NCI-H1105 treated with DMSO at 0.1 percent for 48 hours (cell line): ENCODE measurements around the gene FADS3.
A peak's percentile ranks its signal among the peaks of the same experiment; 100 is the strongest.

Experiments used
- DNase-seq: peaks from one replicate; lab custom pipeline; 2025; lab: John Stamatoyannopoulos, UW

Gene FADS3

DNA sequence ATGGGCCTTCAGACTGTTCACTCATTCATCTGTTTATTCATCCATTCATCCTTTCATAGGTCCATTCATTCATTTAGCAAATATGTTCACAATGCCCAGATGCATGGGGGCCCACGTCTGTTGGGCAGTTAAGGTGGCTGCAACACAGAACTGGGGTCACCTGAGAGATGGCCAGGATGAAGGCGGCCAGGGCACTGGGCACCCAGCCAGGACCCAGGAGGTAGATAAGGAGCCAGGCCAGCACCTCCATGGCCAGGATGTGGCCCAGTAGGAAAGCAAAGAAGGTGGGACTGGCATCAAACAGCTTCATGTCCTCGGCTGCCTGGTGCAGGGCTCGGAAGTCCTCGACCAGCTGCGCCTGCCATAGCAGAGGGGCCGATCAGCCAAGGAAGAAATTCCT lies 12.2 kb downstream of the FADS3 start:
- no peak for DNase-seq

DNA sequence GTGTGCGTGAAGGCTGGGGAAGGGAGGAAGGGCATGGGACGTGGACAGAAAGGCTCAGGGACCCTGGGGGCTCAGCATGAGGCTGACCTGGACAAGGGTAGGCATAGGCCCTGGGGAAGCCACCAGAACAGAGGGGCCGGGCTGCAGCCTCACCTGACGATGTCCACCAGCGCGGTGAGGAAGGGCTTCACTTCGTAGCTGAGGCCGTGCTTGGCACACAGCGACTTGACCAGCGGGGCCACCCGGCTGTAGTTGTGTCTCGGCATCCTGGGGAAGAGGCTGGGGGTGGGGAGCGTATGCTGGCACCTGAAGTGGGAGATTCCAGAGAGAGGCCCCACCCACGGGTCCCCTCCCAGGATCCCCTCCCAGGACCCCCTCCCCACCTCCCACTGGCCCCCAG lies 15.6 kb downstream of the FADS3 start:
- DNase-seq = no peak

DNA sequence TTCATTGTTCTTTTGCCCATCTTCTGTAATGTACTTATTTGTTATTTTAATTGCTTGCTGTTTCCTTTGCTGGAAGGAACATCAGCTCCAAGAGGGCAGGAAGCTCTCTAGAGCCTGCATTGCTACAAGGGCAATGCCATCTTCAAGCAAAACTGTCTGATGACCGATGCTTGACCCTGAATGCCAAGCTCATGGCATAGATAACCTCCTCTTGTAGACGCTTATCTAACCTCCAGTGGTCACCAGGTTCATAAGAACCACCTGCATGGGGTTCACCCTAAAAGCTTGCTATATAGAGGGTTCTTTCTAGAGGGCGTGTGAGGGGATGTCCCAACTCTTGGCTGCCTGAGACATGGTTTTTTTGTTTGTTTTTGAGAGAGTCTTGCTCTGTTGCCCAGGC lies 16.5 kb downstream of the FADS3 start:
- DNase-seq = no peak

DNA sequence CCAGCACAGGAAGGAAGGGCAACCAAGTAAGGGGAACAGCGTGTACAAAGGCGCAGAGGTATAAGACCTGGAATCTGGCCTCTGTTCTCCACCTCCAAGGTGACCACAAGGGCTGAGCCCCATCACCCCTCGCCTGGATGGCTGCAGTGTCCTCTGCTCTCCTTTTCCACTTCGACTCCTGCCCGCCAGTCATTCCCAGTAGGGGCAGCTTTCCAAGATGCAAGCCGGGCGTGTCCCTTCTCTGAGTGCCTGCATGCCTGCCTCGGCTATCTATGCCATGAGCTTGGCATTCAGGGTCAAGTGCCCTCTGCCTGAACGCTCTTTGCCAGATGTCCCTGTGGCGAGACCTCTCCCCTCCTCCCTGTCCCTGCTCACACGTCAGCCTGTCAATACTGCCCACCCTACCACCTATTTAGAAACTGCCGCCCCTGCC lies 17.0 kb downstream of the FADS3 start:
- DNase-seq = no peak

DNA sequence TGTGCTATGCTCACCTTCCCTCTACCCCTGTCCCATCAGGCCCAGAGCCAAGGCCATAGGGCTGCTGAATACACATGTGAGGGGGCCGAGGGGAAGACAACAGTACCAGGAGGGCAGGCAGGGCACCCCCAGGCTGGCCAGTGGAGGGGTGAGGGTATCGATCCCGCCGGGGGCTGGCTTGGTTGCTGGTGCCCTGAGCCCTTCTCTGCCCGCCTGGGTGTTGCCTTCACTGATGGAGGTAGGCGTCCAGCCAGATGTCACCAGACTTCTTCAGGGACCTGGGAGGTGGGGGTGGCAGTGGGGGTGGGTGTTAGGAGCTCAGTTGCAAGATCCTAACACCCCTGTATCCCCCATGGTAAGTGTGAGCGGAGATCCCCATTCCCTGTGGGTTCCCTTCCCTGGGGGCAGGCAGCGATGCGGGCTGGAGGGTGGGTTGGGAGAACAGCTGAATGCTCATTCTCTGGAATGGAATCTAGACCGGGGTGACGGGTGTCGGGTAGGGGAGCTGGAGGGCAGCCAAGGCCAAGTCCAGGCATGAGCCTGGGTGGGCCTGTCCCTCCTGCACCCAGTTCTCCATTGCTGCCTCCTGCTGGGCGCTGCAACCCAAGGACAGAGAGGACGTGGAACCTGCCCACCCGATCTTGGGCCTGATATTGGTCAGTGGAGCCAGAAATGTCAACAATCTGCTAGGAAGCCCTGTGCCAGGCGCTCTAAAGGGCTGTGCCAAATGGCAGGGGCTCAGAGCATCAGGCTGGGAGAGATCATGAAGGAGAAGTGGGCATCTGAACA lies 17.6 kb downstream of the FADS3 start:
- no peak for DNase-seq

DNA sequence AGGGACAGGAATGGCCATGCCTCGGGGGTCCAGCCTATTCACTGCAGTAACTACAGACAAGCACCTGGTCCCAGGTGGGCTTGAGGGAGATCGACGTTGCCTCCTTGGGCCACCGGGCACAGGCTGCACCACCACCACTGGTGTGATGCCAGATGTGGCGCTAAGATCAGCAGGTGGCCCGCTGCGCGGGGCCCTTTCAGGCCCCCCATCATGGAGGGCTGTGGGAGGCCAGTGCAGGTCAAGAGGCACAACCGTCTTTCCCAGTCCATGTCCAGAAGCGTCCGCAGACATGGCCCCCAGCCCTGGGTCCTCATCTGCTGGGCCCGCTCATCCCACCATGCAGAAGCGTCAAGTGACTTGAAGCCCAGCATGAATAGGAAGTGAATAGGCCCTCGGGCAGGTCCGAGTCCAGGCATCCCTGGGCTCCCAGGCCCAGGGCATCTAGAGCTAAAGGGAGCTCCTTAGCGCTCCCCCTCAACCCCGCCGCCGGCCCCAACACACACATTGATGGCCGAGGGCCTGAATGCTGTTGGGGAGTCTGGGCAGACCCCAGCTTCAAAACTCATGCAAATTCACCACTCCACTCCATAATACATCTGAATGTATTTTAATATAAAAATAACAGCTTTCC lies 18.3 kb downstream of the FADS3 start:
- no peak for DNase-seq

DNA sequence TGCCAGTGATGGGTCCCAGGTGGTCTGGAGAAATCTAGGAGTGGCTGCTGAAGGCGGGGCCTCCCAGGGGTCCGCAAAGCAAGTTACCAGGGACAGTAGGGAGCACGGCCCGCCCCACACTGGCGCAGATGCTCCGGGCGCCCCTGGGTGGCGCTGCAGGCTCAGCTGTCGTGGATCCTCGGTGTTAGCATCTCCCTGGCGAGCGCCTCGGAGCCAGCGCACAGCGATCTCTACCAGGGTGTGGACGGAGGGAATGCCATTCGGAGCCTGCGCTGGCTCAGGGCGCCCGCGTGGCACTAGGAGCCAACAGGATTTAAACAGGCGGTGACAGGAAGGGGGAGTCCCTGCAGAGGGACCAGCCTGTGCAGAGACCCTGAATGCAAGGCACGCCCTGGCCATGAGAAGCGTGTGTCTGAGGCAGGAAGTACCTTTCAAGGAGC lies 20.2 kb downstream of the FADS3 start:
- DNase-seq = peak; percentile 75

DNA sequence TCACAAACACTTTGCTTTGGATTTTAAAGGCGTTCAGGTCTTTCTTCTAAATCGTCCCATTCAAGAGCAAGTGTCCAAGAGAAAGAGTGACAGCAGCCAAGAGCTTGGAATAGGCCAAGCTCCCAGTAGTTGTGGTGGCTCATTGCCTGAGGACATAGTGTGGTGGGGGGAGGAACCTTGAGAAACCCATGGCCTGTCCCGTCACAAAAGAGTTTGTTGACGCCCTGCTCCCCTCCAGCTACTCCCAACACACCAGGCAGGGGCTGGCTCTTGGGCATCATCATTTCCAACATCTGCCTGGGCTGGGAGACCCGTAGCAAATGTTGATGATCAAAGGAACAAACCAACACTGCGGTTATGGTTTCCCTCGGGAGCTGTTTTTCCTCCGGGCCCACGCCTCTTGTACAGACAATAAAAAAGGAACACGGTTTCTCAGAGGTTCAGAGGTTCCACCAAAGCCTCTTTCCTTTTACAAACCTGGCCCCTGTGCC lies 20.8 kb downstream of the FADS3 start:
- DNase-seq = no peak

DNA sequence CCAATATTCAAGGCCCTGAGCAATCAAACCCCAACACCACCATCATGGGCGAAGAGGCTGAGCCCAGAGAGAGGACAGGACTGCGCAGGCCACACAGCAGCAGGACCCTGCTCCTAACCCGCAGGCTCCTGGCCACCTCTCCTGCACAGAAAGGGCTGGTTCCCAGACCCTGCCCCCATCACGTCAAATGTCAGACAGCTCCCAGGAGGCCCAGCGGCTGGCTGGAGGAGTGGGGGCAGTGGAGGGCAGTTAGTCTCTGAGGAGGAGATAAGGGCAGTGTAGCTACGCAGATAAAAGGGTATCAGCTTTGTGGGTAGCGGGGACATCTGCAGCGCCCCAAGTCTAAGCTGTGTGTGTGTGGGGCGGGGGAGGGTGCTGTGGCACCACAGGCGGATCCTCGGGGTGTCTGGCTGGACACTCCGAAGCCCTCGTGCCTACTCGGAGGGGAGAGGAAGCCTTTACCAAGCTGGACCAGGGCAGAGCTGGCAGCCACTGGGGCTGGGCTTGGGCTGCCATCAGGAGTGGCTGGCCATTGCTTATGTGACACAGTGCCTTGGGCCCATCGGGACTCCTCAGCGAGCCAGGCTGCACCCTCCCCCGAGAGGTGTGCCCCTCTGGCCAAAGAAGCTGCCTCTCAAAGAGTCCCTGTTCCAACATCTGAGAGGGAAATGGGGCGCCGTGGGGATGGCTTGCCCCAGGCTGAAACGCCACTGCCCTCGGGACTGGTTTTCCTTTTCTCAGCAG lies 21.5 kb downstream of the FADS3 start:
- no peak for DNase-seq

DNA sequence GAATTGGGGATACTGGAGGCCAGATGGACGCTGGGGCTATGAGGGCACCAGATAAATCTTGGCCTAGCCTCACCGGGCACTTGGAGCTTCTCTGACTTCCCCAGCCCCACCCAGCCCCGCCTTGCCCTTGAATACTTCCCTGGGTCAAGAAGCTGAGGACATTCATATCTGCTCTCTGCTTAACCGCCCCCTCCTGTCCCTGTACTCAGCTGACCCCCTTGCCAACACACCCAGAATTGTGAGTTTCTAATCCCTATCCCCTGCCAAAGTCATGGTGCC lies 22.0 kb downstream of the FADS3 start:
- no peak for DNase-seq

DNA sequence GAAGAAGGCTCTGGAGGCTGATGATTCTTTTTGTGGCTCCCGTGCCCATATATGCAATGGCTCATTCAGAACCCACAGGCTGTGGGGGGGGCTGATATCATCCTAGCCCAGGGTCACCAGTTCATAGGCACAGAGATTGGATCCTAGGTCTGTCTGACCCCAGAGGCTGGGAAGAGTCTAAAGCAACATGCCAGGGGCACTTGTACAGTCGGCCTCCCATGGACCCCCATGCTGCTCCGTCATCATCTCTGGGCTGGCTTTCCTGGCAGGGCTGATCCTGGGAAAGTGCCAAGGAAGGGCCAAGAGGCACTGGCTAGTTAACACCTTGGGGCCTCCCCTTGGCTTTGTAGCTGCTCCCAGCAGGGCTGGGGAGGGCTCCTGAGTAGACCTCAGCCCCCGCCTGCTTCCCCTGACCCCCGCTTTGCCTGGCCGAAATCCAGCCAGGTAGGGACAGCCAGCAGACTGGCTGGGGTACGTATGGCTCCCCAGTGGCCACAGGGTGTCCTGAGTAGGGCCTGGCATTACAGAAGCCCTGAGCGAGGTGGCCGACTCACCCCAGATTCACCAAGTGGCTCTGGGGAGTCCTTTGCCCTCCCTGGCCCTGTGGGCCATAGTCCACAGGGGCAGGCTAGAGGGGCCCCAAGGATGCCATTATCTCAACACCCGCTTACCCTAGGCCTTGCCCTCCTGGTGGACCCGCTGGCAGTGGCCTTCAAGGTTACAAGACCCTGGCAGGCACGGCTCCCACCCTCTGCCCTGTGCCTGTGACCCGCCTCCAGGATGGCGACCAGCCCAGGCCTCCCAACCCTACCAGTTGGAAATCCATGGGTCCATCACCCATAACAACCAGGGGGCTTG lies 22.5 kb downstream of the FADS3 start:
- DNase-seq = peak; percentile 12

DNA sequence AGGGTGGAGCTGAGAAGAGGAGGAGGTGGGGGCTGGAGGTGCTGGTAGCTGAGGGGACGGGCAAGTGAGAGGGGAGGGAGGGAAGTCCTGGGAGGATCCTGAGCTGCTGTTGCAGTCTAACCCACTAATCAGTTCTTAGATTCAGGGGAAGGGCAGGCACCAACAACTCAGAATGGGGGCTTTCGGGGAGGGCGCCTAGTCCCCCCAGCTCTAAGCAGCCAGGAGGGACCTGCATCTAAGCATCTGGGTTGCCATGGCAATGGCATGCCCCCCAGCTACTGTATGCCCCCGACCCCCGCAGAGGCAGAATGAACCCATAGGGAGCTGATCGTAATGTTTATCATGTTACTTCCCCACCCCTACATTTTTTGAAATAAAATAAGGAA lies 24.4 kb downstream of the FADS3 start:
- DNase-seq = no peak

DNA sequence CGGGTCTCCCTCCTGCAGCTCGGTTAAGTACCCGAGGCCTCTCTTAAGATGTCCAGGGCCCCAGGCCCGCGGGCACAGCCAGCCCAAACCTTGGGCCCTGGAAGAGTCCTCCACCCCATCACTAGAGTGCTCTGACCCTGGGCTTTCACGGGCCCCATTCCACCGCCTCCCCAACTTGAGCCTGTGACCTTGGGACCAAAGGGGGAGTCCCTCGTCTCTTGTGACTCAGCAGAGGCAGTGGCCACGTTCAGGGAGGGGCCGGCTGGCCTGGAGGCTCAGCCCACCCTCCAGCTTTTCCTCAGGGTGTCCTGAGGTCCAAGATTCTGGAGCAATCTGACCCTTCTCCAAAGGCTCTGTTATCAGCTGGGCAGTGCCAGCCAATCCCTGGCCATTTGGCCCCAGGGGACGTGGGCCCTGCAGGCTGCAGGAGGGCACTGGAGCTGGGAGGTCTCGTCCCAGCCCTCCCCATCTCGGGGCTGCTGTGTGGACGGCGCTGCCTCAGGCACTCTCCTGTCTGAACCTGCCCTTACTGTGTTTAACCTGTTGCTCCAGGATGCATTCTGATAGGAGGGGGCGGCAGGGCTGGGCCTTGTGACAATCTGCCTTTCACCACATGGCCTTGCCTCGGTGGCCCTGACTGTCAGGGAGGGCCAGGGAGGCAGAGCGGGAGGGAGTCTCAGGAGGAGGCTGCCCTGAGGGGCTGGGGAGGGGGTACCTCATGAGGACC lies 25.0 kb downstream of the FADS3 start:
- DNase-seq = no peak

DNA sequence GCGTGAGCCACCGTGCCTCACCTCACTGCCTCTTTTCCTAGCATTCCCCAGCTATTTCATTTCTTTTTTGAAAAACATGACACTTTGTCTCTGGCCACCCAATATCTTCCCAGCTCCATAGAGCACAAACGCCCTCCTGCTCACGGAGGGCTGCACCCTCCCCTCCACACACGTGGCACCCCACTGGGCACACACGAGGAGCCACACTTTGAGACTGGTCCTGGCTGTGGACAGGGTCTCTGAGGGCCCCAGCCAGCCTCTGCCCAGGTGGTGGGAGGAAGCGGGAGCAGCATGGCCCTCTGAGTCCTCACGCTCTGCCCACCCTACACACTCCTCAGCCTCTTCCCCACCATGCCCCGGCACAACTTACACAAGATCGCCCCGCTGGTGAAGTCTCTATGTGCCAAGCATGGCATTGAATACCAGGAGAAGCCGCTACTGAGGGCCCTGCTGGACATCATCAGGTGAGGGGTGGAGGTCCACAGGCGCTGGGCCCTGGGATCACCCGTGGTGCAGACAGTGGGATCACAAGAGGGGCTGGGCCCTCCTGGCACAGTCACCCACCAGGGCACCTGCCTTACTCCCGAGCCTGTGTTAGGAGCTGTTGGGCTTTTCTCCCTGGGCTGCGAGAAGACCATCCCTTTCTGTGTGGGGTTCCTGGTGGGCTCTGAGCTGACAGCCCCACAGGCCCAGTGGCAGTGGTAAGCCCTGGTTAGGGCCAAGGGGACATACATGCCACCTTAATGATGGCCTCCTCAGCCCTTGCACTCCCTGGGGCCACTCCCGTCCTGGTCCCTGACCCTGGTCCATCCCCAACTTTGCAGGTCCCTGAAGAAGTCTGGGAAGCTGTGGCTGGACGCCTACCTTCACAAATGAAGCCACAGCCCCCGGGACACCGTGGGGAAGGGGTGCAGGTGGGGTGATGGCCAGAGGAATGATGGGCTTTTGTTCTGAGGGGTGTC lies 26.2 kb downstream of the FADS3 start:
- no peak for DNase-seq

DNA sequence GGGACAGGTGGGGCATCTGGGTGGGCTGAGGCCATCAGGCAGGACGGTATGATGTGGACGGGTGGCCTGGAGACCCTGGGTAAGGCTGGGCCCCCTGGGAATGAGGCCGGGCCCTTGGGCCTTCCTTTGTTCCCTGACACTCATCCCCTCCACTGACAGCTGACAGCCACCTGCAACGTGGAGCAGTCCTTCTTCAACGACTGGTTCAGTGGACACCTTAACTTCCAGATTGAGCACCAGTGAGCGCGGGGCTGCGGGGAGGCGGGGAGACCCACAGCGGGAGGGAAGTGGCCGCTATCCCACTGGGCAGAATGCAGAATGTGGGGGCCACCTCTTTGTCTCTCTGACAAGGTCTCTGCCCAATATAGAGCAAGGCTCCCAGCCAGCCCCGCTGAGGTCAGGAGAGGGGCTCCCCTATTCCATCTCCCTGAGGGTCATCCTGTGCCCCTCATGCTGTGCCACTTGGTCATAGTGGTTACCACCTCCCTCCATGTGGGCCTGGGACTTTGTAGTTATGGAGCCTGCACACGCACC lies 27.7 kb downstream of the FADS3 start:
- no peak for DNase-seq

DNA sequence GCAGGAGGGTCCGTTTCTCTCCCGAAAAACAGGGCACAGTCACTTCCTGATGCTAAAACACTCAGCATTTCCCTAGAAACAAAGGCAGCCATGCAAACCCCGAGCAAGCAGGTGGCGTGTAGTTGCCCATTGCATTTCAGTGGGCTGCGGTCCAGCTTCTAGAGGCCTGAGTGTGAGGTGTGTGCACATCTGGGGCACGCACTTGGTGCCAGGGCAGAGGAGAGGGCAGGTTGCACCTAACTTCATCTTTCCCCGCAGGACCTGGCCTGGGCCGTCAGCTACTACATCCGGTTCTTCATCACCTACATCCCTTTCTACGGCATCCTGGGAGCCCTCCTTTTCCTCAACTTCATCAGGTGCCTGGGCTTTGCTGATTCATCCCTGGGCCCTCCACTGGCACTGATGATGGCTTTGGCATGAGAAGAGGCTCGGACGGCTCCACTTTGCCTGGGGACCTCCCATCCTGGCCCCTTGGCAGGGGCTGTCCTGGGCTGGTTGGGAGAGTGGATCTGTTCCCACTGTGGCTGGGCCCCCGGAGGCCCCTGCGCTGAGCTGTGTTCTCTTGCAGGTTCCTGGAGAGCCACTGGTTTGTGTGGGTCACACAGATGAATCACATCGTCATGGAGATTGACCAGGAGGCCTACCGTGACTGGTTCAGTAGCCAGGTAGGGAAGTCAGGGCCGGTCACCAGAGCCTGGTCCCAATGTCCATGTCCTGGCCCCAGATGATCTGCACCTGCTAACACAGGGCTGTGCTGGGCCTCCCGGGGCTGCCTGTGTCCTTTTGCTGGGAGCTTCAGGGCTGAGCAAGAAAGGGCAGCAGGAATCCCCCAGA lies 28.4 kb downstream of the FADS3 start:
- no peak for DNase-seq

DNA sequence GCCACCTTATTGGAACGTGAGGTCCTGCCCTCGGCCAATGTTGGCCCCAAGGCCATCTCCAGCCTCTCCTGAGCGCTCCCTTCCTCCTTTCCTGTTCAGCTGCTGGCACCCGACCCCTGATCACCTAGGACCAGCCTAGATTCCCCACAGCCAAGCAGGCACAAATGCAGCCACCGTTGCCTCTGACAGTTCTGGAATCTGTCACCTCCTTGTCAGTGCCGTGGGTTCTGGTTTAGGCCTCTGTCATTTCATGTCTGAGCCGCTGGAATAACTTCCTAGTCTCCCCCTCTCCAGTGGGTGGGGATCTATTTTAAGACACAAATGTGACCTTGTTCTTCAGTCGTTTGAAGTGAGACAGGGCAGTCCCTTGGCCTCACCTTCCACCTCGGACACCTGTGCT lies 29.7 kb downstream of the FADS3 start:
- DNase-seq = no peak

DNA sequence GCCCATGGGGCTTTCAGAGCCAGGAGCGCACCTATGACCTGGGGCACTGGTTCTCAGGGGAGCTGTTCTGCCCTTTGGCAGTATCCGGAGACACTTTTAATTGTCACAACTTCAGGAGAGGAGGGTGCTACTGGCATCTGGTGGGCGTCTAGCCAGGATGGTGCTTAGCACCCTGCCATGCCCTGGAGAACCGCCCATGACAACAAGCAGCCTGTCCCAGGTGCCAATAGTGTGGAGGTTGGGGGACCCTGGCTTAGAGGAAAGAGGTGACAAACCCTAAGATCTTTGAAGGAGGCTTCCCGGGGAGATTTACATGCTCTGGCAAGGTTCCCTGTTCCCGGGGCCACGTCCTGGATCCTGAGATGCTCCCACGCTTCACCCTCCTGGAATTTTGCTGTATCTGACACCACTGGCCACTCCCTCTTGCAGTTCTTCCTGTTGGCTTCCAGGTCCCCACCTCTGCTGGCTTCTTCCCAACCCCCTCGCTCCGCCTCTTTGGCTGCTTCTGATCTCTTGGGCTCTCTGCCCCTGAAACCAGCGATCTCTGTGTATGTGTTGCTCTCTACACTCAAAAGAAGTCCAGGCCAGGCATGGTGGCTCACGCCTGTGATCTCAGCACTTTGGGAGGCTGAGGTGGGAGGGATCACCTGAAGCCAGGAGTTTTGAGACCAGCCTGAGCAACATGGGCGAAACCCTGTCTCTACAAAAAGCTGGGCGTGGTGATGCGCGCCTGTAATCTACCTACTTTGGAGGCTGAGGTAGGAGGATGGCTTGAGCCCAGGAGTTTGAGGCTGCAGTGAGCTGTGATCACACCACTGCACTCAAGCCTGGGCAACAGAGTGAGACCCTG lies 31.1 kb downstream of the FADS3 start:
- DNase-seq = no peak
